Adrenal gland (tissue), 12 donors: Measurements from ENCODE around the gene DHRS13. TPM values are rescaled to one million over a fixed set of nuclear protein-coding genes. Genes with fewer than 3 reads are reported as not detected.
A peak's percentile ranks its signal among the peaks of the same experiment; 100 is the strongest.

ENCODE experiments used
- DNase-seq, 7 donors: peaks; one replicate each; pipeline ENCODE4 v3.0.0-alpha.2; 2019 to 2020
- H3K27ac ChIP-seq, 5 donors: fragments of 200-600 bp; sonication (generic) in 4 of 5; 1 replicate in 3 of 5; 2 replicates in 2 of 5; pipeline versions ENCODE4 v1.5.1 to v1.8.0; 2016 to 2020; ENCODE audit warnings: mild to moderate bottlenecking in 1 of 5
- H3K27me3 ChIP-seq: fragments of 200-600 bp; 2 replicates; pipeline ENCODE4 v1.8.0; 2021
- H3K36me3 ChIP-seq, 2 donors: fragments of 200-600 bp; replicated peaks in 1 of 2; 1 replicate in 1 of 2; 2 replicates in 1 of 2; pipeline versions ENCODE4 v1.5.1 to v1.8.0; 2018 to 2022
- H3K4me1 ChIP-seq, 2 donors: fragments of 200-600 bp; replicated peaks in 1 of 2; 1 replicate in 1 of 2; 2 replicates in 1 of 2; pipeline versions ENCODE4 v1.5.1 to v1.8.0; 2018 to 2021
- H3K4me3 ChIP-seq, 4 donors: fragments of 200-600 bp; sonication (generic) in 3 of 4; one replicate each; pipeline ENCODE4 v1.5.1; 2016 to 2018
- H3K9me3 ChIP-seq, 3 donors: fragments of 200-600 bp; sonication (generic) in 1 of 3; replicated peaks in 1 of 3; 1 replicate in 2 of 3; 2 replicates in 1 of 3; pipeline versions ENCODE4 v1.5.1 to v1.8.0; 2016 to 2021
- POLR2A ChIP-seq, 2 donors: fragments of 450-650 bp; IDR thresholded peaks; one replicate each; pipeline ENCODE4 v1.6.1; 2017; ENCODE audit warnings: antibody characterized with exemption in 2 of 2, mild to moderate bottlenecking in 2 of 2, moderate library complexity in 1 of 2
- WGBS, 4 donors: extraction: QIAGEN DNeasy Blood & Tissue Kit in 2 of 4; methylation state at CpG; one replicate each; pipeline versions ENCODE4 v1.1.5 to v1.1.7; 2013 to 2017; 5-methylcytosine and 5-hydroxymethylcytosine counted together
- intact Hi-C, 2 donors: fragments of 100-400 bp; cut with DNase I; formaldehyde crosslinking; loops; one replicate each; pipeline versions ENCODE4 v1.14.1 to v1.15.0; 2022 to 2023
- polyA plus RNA-seq, 3 donors: library from polyadenylated mRNA; stranded (reverse); fragments of 200-250 nt in 2 of 3; fragments of 350-450 nt in 1 of 3; fragmentation: Illumina TruSeq in 1 of 3; extraction: RNeasy Lipid Tissue Mini Kit (QIAGEN cat#74804) in 1 of 3; gene quantifications; one replicate each; pipeline ENCODE4 v1.2.3, GENCODE V29; 2013 to 2014
- total RNA-seq, 9 donors: library from RNA; depleted of rRNA in 4 of 9; stranded (reverse); fragments of >200 nt in 4 of 9; fragments of 120-200 nt in 1 of 9; fragmentation: NEBNext Ultra II Directional in 1 of 9; extraction: Animal tissue kit (Norgen Biotek cat#: 25700) in 1 of 9; gene quantifications; one replicate each; pipeline versions ENCODE4 v1.1.0 to v1.2.4, GENCODE V29; 2013 to 2023
- TF ChIP-seq, protein P1 (sequence below), 6 experiments: fragments of 450-650 bp in 4 of 6; fragments of 200-600 bp in 2 of 6; sonication (generic) in 1 of 6; IDR thresholded peaks; 1 replicate in 5 of 6; 2 replicates in 1 of 6; pipeline versions ENCODE4 v1.5.1 to v1.8.0; 2016 to 2021; ENCODE audit warnings: antibody characterized with exemption in 6 of 6, mild to moderate bottlenecking in 2 of 6, moderate library complexity in 1 of 6
- donor health status: healthy with polysubstance abuse.
- donor health status: Bipolar disorder and iron deficiency.
- donor health status: DM: yes; HTN: yes; CAD: no.
- donor health status: DM: no; HTN: no; CAD: no.
- donor health status: DM: no; HTN: no; CAD: no.
- donor health status: DM: yes; HTN: yes; CAD: no.

Gene DHRS13
- total and polyA plus RNA-seq, 12 donors = 4.4 to 23.5 (median 14.7) TPM

- H3K9me3 ChIP-seq = no peaks in the 10 kb centered on the region
- no peaks in the 10 kb centered on the region for H3K27me3 ChIP-seq
- TF ChIP-seq, protein P1, sequence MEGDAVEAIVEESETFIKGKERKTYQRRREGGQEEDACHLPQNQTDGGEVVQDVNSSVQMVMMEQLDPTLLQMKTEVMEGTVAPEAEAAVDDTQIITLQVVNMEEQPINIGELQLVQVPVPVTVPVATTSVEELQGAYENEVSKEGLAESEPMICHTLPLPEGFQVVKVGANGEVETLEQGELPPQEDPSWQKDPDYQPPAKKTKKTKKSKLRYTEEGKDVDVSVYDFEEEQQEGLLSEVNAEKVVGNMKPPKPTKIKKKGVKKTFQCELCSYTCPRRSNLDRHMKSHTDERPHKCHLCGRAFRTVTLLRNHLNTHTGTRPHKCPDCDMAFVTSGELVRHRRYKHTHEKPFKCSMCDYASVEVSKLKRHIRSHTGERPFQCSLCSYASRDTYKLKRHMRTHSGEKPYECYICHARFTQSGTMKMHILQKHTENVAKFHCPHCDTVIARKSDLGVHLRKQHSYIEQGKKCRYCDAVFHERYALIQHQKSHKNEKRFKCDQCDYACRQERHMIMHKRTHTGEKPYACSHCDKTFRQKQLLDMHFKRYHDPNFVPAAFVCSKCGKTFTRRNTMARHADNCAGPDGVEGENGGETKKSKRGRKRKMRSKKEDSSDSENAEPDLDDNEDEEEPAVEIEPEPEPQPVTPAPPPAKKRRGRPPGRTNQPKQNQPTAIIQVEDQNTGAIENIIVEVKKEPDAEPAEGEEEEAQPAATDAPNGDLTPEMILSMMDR (IDR thresholded peaks at IDR 0.05) = no peak
- H3K27ac ChIP-seq = no peak overlapping the region
- peaks cover 0 to 21% of the 10 kb centered on the region in 2 donors for H3K4me1 ChIP-seq
- no peak overlapping the region for H3K4me3 ChIP-seq
- no peak for DNase-seq
- intact Hi-C loops = no loop called here
- H3K36me3 ChIP-seq = peaks cover 0 to 91% of the 10 kb centered on the region in 2 donors
Measured at GRCh38 chr17:28920201-28920600, 17.3 kb upstream of the DHRS13 start.

DNA sequence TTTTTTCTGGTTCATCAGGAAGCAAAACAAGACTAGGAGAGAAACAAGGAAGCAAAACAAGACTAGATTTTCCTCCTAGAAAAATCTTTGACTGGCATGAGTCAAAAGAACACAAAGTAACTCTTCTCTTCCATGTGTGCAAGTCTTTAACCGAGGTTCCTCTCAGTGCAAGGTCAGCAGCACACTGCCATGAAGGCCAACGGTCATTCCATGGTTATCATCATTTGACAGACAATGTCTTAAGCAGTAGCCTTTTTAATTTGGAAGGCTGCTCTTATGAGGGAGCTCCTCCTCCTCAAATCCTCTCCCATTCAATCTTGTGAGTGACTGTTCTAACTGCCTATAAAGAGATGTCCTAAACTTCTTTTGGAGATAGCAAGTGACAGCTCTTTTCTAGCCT, 15.4 kb upstream of the DHRS13 start:
- Histone ChIP-seq H3K4me1 (peaks cover 0 to 16% of the 10 kb centered on the region in 2 donors), H3K9me3 (no peaks in the 10 kb centered on the region), H3K36me3 (peaks cover 0 to 98% of the 10 kb centered on the region in 2 donors), H3K27me3 (no peaks in the 10 kb centered on the region), H3K27ac (no peak overlapping the region), H3K4me3 (no peak overlapping the region)
- intact Hi-C loops = loop anchor here in 1 of 2 donors (10.0 kb wide), 2 partner anchors 63 to 163 kb away; partner anchors contain the start of gene ERAL1
- no peak for DNase-seq
- TF ChIP-seq, protein P1 (IDR thresholded peaks at IDR 0.05) = no peak
- TF ChIP-seq POLR2A (IDR thresholded peaks at IDR 0.05) = no peak
- WGBS, 4 donors = 28 to 55% (median 30%) methylated on average over 2 of the region's 2 CpGs

GRCh38 chr17:28917465-28917864, 14.6 kb upstream of the DHRS13 start:
- no peak for DNase-seq
- Histone ChIP-seq H3K4me1 (peaks cover 0 to 16% of the 10 kb centered on the region in 2 donors), H3K27ac (peak overlapping the region in 1 of 5 donors; percentile 22), H3K36me3 (peaks cover 0 to 98% of the 10 kb centered on the region in 2 donors), H3K9me3 (no peaks in the 10 kb centered on the region), H3K27me3 (no peaks in the 10 kb centered on the region), H3K4me3 (no peak overlapping the region)
- WGBS, 4 donors = 71 to 78% (median 72%) methylated on average over 4 to 5 of the region's 5 CpGs
- TF ChIP-seq POLR2A (IDR thresholded peaks at IDR 0.05) = no peak
- TF ChIP-seq, protein P1 (IDR thresholded peaks at IDR 0.05) = no peak
- intact Hi-C loops = loop anchor here in 1 of 2 donors (10.0 kb wide), 2 partner anchors 63 to 163 kb away; partner anchors contain the start of gene ERAL1

GRCh38 chr17:28917029-28917428, 14.2 kb upstream of the DHRS13 start:
- WGBS, 4 donors = 73 to 81% (median 77%) methylated on average over 12 of the region's 12 CpGs
- Histone ChIP-seq H3K36me3 (peaks cover 0 to 98% of the 10 kb centered on the region in 2 donors), H3K9me3 (no peaks in the 10 kb centered on the region), H3K27ac (peak overlapping the region in 1 of 5 donors; percentile 22), H3K27me3 (no peaks in the 10 kb centered on the region), H3K4me3 (no peak overlapping the region), H3K4me1 (peaks cover 0 to 16% of the 10 kb centered on the region in 2 donors)
- TF ChIP-seq POLR2A (IDR thresholded peaks at IDR 0.05) = no peak
- TF ChIP-seq, protein P1 (IDR thresholded peaks at IDR 0.05) = no peak
- intact Hi-C loops = loop anchor here in 1 of 2 donors (10.0 kb wide), 2 partner anchors 62 to 162 kb away; partner anchors contain the start of gene ERAL1
- DNase-seq = no peak
